Heart left ventricle (tissue), 16 donors: ENCODE results near the gene FBXO41. TPM values are rescaled to one million over a fixed set of nuclear protein-coding genes. Genes with fewer than 3 reads are reported as not detected.

Experiments
- ATAC-seq, 4 donors: fragments of 200-7000 bp; cut with Tn5 transposase; one replicate each; pipeline ENCODE4 v1.9.1; 2020 to 2022; ENCODE audit warnings: moderate library complexity in 4 of 4, mild to moderate bottlenecking in 3 of 4, moderate number of reproducible peaks in 1 of 4
- DNase-seq, 5 donors: peaks; one replicate each; pipeline ENCODE4 v3.0.0-alpha.2; 2020
- H3K27ac ChIP-seq, 12 donors: fragments of 200-600 bp; sonication (generic) in 4 of 12; one replicate each; pipeline versions ENCODE4 v1.5.0 to v1.8.0; 2016 to 2022; ENCODE audit warnings: mild to moderate bottlenecking in 2 of 12
- H3K27me3 ChIP-seq, 9 donors: fragments of 200-600 bp; sonication (generic) in 2 of 9; one replicate each; pipeline versions ENCODE4 v1.5.1 to v1.8.0; 2016 to 2022; ENCODE audit warnings: mild to moderate bottlenecking in 3 of 9
- H3K36me3 ChIP-seq, 9 donors: fragments of 200-600 bp; sonication (generic) in 2 of 9; one replicate each; pipeline versions ENCODE4 v1.5.0 to v1.8.0; 2018 to 2022; ENCODE audit warnings: mild to moderate bottlenecking in 2 of 9
- H3K4me1 ChIP-seq, 12 donors: fragments of 200-600 bp; sonication (generic) in 4 of 12; one replicate each; pipeline versions ENCODE4 v1.5.0 to v1.8.0; 2016 to 2022; ENCODE audit warnings: mild to moderate bottlenecking in 3 of 12
- H3K4me3 ChIP-seq, 12 donors: fragments of 200-600 bp; sonication (generic) in 4 of 12; one replicate each; pipeline versions ENCODE4 v1.5.0 to v1.8.0; 2017 to 2022; ENCODE audit warnings: mild to moderate bottlenecking in 9 of 12, moderate library complexity in 4 of 12
- H3K9me3 ChIP-seq, 12 donors: fragments of 200-600 bp; sonication (generic) in 4 of 12; one replicate each; pipeline versions ENCODE4 v1.5.0 to v1.8.0; 2016 to 2022; ENCODE audit warnings: mild to moderate bottlenecking in 1 of 12
- CTCF ChIP-seq, 12 donors: fragments of 200-600 bp; sonication (generic) in 4 of 12; IDR thresholded peaks; one replicate each; pipeline versions ENCODE4 v1.5.0 to v1.8.0; 2018 to 2022; ENCODE audit warnings: antibody characterized with exemption in 12 of 12, mild to moderate bottlenecking in 5 of 12
- POLR2A ChIP-seq, 2 donors: fragments of 450-650 bp; IDR thresholded peaks; one replicate each; pipeline ENCODE4 v1.6.1; 2017; ENCODE audit warnings: antibody characterized with exemption in 2 of 2, mild to moderate bottlenecking in 2 of 2, moderate library complexity in 2 of 2
- WGBS, 4 donors: extraction: QIAGEN DNeasy Blood & Tissue Kit in 2 of 4; methylation state at CpG; one replicate each; pipeline versions ENCODE4 v1.1.5 to v1.1.7; 2013 to 2018; 5-methylcytosine and 5-hydroxymethylcytosine counted together
- intact Hi-C, 10 donors: fragments of 100-400 bp; cut with DNase I; formaldehyde crosslinking; loops; one replicate each; pipeline versions ENCODE4 v1.11.1 to v1.14.2; 2022
- polyA plus RNA-seq, 2 donors: library from polyadenylated mRNA; stranded (reverse); fragments of 200-250 nt; gene quantifications; one replicate each; pipeline ENCODE4 v1.2.3, GENCODE V29; 2013
- total RNA-seq, 9 donors: library from RNA; depleted of rRNA in 2 of 9; stranded (reverse); fragments of >200 nt in 2 of 9; fragmentation: NEBNext Ultra II Directional in 3 of 9; extraction: Animal tissue kit (Norgen Biotek cat#: 25700) in 3 of 9; gene quantifications; one replicate each; pipeline versions ENCODE4 v1.1.0 to v1.2.4, GENCODE V29; 2016 to 2023
- donor health status: ischemic (EF 13 %, LVEDD 7.1; RV severe dilation, severe dysfunction).
- donor health status: healthy with polysubstance abuse.
- donor health status: DM: no; HTN: yes; CAD: no.
- donor health status: DM: no; HTN: no; CAD: no.
- donor health status: ischemic (EF 25% LVEDD 6.9; RV normal size, moderate dysfunction).
- donor health status: ischemic (EF 25% LVEDD 5.7; RV mildly dilated, moderate dysfunction).
- donor health status: healthy.
- donor health status: DM: yes; HTN: yes; CAD: no.
- donor health status: ischemic (EF 35%, LVEDD 5.7; RV mildly dilated, moderate dysfunction).
- donor health status: nonischemic (EF 11% LVEDD 7.7; RV severe dilation, severe dysfunction).
- donor health status: DM: yes; HTN: yes; CAD: no.
- donor health status: PGD.
- donor health status: ischemic (EF 29% LVEDD 5.4; RV normal size, mild dysfunction).
- donor health status: nonischemic (EF 23%, LVEDD 6.1; RV moderate dilation, normal function).

FBXO41 gene
- total and polyA plus RNA-seq, 11 donors, result 0.21 to 3.6 (median 0.57) TPM

- WGBS, 4 donors, result 48 to 54% (median 52%) methylated on average over 6 of the region's 6 CpGs
- Histone ChIP-seq H3K36me3 (no peaks in the 10 kb centered on the region), H3K9me3 (no peaks in the 10 kb centered on the region), H3K4me3 (no peak overlapping the region), H3K4me1 (peaks cover 0 to 27% (median 9%) of the 10 kb centered on the region in 12 donors), H3K27me3 (peaks cover 37 to 97% (median 60%) of the 10 kb centered on the region in 9 donors), H3K27ac (no peak overlapping the region)
- intact Hi-C loops, result no loop called here
- ATAC-seq, result no peak
- no peak for DNase-seq
- TF ChIP-seq CTCF (IDR thresholded peaks at IDR 0.05) (peak in 9 of 12 donors; percentile 4 to 48 (median 33)), POLR2A (IDR thresholded peaks at IDR 0.05) (no peak)
These were observed 6.0 kb upstream of the FBXO41 start for GRCh38 chr2:73290049-73290839.

GRCh38 chr2:73289304-73289703 is 5.0 kb upstream of the FBXO41 start:
- TF ChIP-seq POLR2A (IDR thresholded peaks at IDR 0.05) (no peak), CTCF (IDR thresholded peaks at IDR 0.05) (no peak)
- no peaks in the 10 kb centered on the region for H3K9me3 ChIP-seq
- DNase-seq, result no peak
- no peak for ATAC-seq
- peaks cover 0 to 35% (median 13%) of the 10 kb centered on the region in 12 donors for H3K4me1 ChIP-seq
- H3K27me3 ChIP-seq, result peaks cover 28 to 96% (median 54%) of the 10 kb centered on the region in 9 donors
- no peak overlapping the region for H3K27ac ChIP-seq
- intact Hi-C loops, result no loop called here
- no peak overlapping the region for H3K4me3 ChIP-seq
- no peaks in the 10 kb centered on the region for H3K36me3 ChIP-seq

GRCh38 chr2:73286134-73286655 is 1.9 kb upstream of the FBXO41 start:
- no peak for DNase-seq
- Histone ChIP-seq H3K4me3 (no peak overlapping the region), H3K36me3 (no peaks in the 10 kb centered on the region), H3K27ac (no peak overlapping the region), H3K9me3 (no peaks in the 10 kb centered on the region), H3K27me3 (peaks cover 0 to 65% (median 27%) of the 10 kb centered on the region in 9 donors), H3K4me1 (peaks cover 0 to 22% (median 8%) of the 10 kb centered on the region in 12 donors)
- ATAC-seq, result no peak
- WGBS, 4 donors, result 84 to 93% (median 88%) methylated on average over 3 of the region's 3 CpGs
- no peak for TF ChIP-seq CTCF (IDR thresholded peaks at IDR 0.05)
- no peak for TF ChIP-seq POLR2A (IDR thresholded peaks at IDR 0.05)
- intact Hi-C loops, result no loop called here

- TF ChIP-seq CTCF (IDR thresholded peaks at IDR 0.05), result no peak
- no peak for TF ChIP-seq POLR2A (IDR thresholded peaks at IDR 0.05)
- peak overlapping the region in 8 of 12 donors; percentile 62 to 78 (median 68) for H3K4me3 ChIP-seq
- no peaks in the 10 kb centered on the region for H3K36me3 ChIP-seq
- ATAC-seq, result peak; percentile 31 to 73 (median 70)
- peak overlapping the region in 1 of 12 donors; percentile 73 for H3K27ac ChIP-seq
- no peaks in the 10 kb centered on the region for H3K9me3 ChIP-seq
- H3K4me1 ChIP-seq, result peaks cover 0 to 20% (median 8%) of the 10 kb centered on the region in 12 donors
- intact Hi-C loops, result no loop called here
- peaks cover 0 to 56% (median 20%) of the 10 kb centered on the region in 9 donors for H3K27me3 ChIP-seq
- 44 to 53% (median 52%) methylated on average over 5 of the region's 5 CpGs for WGBS, 4 donors
- DNase-seq, result peak in 2 of 5 donors; percentile 19 to 65
These were observed 971 bp upstream of the FBXO41 start for GRCh38 chr2:73285159-73285739.
